GM18867 (cell line): ENCODE results near the gene CCDC14.
"Not testable (repeated sequence)": the region's sequence is repeated elsewhere in the genome, so short reads cannot be mapped to it uniquely, and the experiment has no call there.

Experiments
- ATAC-seq: cut with Tn5 transposase; IDR thresholded peaks from one replicate; pipeline ENCODE4 v1.9.1; 2021; ENCODE audit warnings: mild to moderate bottlenecking, moderate library complexity; ENCODE audit not compliant: unreplicated experiment

CCDC14 gene

GRCh38 chr3:123909785-123910184 lies 51.2 kb downstream of the CCDC14 start:
- peak; percentile 92 for ATAC-seq

- no peak for ATAC-seq
Measured at GRCh38 chr3:123907720-123908119, 53.3 kb downstream of the CCDC14 start.

GRCh38 chr3:123899300-123899865 lies 61.6 kb downstream of the CCDC14 start:
- ATAC-seq, result no peak

GRCh38 chr3:123893012-123893411 lies 68.0 kb downstream of the CCDC14 start:
- ATAC-seq, result no peak

GRCh38 chr3:123892195-123892594 lies 68.8 kb downstream of the CCDC14 start:
- ATAC-seq, result no peak

- ATAC-seq, result not testable (repeated sequence)
Measured at GRCh38 chr3:123890991-123891390, 70.0 kb downstream of the CCDC14 start.

GRCh38 chr3:123890162-123890561 lies 70.9 kb downstream of the CCDC14 start:
- ATAC-seq, result not testable (repeated sequence)

- ATAC-seq, result no peak
Measured at GRCh38 chr3:123884993-123885392, 76.0 kb downstream of the CCDC14 start.

- ATAC-seq, result peak; percentile 82
Measured at GRCh38 chr3:123884203-123884831, 76.7 kb downstream of the CCDC14 start, which contains the start of gene MYLK. Gene MYLK, minus strand, starts transcription at chr3:123884332. Its CDS starts 90,491 bp downstream, at chr3:123793841.

GRCh38 chr3:123883701-123884202 lies 77.3 kb downstream of the CCDC14 start:
- ATAC-seq, result no peak

GRCh38 chr3:123883111-123883510 lies 77.9 kb downstream of the CCDC14 start:
- ATAC-seq, result no peak

GRCh38 chr3:123881771-123882170 lies 79.3 kb downstream of the CCDC14 start:
- ATAC-seq, result no peak

- ATAC-seq, result no peak
Measured at GRCh38 chr3:123880998-123881561, 79.9 kb downstream of the CCDC14 start.

GRCh38 chr3:123878807-123879206 lies 82.2 kb downstream of the CCDC14 start:
- ATAC-seq, result no peak

- ATAC-seq, result no peak
Measured at GRCh38 chr3:123877965-123878364, 83.1 kb downstream of the CCDC14 start.

GRCh38 chr3:123877466-123877865 lies 83.6 kb downstream of the CCDC14 start:
- ATAC-seq, result no peak

GRCh38 chr3:123876858-123877257 lies 84.2 kb downstream of the CCDC14 start:
- no peak for ATAC-seq

- no peak for ATAC-seq
Measured at GRCh38 chr3:123872621-123873020, 88.4 kb downstream of the CCDC14 start.

GRCh38 chr3:123871946-123872345 lies 89.1 kb downstream of the CCDC14 start:
- no peak for ATAC-seq

- no peak for ATAC-seq
Measured at GRCh38 chr3:123870033-123870432, 91.0 kb downstream of the CCDC14 start.

GRCh38 chr3:123869165-123869564 lies 91.9 kb downstream of the CCDC14 start:
- ATAC-seq, result no peak

- no peak for ATAC-seq
Measured at GRCh38 chr3:123864706-123865105, 96.3 kb downstream of the CCDC14 start.
